Endothelial cell (in vitro differentiated cells): Measurements from ENCODE around the gene ADCY7. TPM values are rescaled to one million over a fixed set of nuclear protein-coding genes. Genes with fewer than 3 reads are reported as not detected.

Experiments used
- DNase-seq: peaks from one replicate; pipeline ENCODE4 v3.0.0; 2021; ENCODE audit warnings: low spot score
- H3K27ac Mint-ChIP-seq: one replicate; pipeline ENCODE4 v1.8.0; 2021; ENCODE audit warnings: mixed read lengths, inconsistent platforms; ENCODE audit not compliant: unreplicated experiment
- H3K27me3 Mint-ChIP-seq: one replicate; pipeline ENCODE4 v1.8.0; 2021; ENCODE audit warnings: mild to moderate bottlenecking, moderate library complexity, mixed read lengths, inconsistent platforms; ENCODE audit not compliant: unreplicated experiment
- H3K36me3 Mint-ChIP-seq: one replicate; pipeline ENCODE4 v1.8.0; 2021; ENCODE audit warnings: mild to moderate bottlenecking, low read depth, mixed read lengths, inconsistent platforms; ENCODE audit not compliant: unreplicated experiment
- H3K4me1 Mint-ChIP-seq: one replicate; pipeline ENCODE4 v1.8.0; 2021; ENCODE audit warnings: mild to moderate bottlenecking, mixed read lengths, inconsistent platforms; ENCODE audit not compliant: unreplicated experiment
- H3K4me3 Mint-ChIP-seq: one replicate; pipeline ENCODE4 v1.8.0; 2021; ENCODE audit warnings: mild to moderate bottlenecking, mixed read lengths, inconsistent platforms; ENCODE audit not compliant: unreplicated experiment
- H3K9me3 Mint-ChIP-seq: one replicate; pipeline ENCODE4 v1.8.0; 2021; ENCODE audit warnings: mixed read lengths, inconsistent platforms; ENCODE audit not compliant: unreplicated experiment
- total RNA-seq: library from RNA; stranded (reverse); fragmentation: NEBNext Ultra II Directional; extraction: Animal tissue kit (Norgen Biotek cat#: 25700); gene quantifications from one replicate; pipeline ENCODE4 v1.2.1, GENCODE V29; 2021; ENCODE audit not compliant: unreplicated experiment
- TF ChIP-seq, protein P1 (sequence below): fragments of 200-600 bp; sonication (generic); IDR thresholded peaks from one replicate; pipeline ENCODE4 v1.5.0; 2021; ENCODE audit warnings: antibody characterized with exemption; ENCODE audit not compliant: unreplicated experiment

Gene ADCY7
- total RNA-seq, 1 donor from 2014 or later: 3.2 TPM

DNA sequence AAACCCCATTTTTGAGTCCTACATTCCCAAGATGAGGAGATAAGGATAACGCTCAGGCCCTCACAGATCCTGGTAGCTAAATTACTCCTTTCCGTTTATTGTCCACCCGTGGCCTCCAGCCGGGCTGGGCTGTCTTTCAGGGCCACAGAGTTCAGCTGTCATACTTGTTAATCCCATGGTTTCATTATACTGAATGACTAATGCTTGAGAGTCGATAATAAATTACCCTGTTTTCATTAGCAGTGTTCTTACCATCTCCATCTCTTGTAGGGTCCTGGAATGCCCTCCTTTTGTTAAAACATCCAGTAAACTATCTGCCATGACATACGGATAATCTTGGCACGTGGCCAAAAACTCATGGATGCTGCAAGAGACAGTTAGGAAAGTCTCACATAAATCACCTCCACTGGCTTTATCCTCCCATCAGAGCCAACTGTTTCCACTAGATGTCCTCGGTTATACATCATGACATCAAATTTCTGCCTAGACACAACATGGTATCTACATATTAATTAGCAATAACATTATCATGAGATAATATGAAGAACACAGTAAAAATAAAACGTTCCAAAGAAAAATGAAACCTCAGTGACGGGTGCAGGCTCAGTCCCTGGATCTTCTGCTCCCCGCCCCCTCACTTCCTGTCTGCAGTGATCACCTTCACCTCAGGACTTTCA is 57.1 kb downstream of the ADCY7 start:
- no peak for DNase-seq
- no peaks in the 10 kb centered on the region for H3K4me1 Mint-ChIP-seq
- TF ChIP-seq, protein P1, sequence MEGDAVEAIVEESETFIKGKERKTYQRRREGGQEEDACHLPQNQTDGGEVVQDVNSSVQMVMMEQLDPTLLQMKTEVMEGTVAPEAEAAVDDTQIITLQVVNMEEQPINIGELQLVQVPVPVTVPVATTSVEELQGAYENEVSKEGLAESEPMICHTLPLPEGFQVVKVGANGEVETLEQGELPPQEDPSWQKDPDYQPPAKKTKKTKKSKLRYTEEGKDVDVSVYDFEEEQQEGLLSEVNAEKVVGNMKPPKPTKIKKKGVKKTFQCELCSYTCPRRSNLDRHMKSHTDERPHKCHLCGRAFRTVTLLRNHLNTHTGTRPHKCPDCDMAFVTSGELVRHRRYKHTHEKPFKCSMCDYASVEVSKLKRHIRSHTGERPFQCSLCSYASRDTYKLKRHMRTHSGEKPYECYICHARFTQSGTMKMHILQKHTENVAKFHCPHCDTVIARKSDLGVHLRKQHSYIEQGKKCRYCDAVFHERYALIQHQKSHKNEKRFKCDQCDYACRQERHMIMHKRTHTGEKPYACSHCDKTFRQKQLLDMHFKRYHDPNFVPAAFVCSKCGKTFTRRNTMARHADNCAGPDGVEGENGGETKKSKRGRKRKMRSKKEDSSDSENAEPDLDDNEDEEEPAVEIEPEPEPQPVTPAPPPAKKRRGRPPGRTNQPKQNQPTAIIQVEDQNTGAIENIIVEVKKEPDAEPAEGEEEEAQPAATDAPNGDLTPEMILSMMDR: no peak
- H3K4me3 Mint-ChIP-seq: no peak overlapping the region
- no peaks in the 10 kb centered on the region for H3K9me3 Mint-ChIP-seq
- H3K36me3 Mint-ChIP-seq: peaks cover 24% of the 10 kb centered on the region
- H3K27ac Mint-ChIP-seq: no peak overlapping the region
- peaks cover 3% of the 10 kb centered on the region for H3K27me3 Mint-ChIP-seq

DNA sequence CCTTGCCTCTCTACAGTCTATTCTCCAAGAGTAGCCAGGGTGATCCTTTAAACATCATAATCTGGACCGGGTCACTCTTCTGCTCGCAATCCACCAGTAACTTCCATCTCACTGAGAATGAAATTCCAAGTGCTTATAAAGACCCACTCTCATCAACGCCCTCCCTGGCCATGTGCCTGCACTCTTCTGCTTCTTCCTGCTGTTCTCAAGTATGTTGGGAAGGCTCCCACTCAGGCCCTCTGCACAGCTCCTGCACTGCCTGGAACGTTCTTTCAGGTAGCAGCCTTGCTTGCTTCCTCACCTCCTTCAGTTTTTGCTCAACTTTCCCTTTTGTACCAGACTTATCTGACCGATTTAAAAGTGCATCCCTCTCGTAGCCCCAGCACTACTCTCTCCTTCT is 58.0 kb downstream of the ADCY7 start:
- Mint-ChIP-seq H3K9me3 (no peaks in the 10 kb centered on the region), H3K27me3 (peaks cover 3% of the 10 kb centered on the region), H3K4me1 (no peaks in the 10 kb centered on the region), H3K4me3 (peak overlapping the region; percentile 31), H3K36me3 (peaks cover 22% of the 10 kb centered on the region), H3K27ac (no peak overlapping the region)
- DNase-seq: no peak
- TF ChIP-seq, protein P1: no peak

DNA sequence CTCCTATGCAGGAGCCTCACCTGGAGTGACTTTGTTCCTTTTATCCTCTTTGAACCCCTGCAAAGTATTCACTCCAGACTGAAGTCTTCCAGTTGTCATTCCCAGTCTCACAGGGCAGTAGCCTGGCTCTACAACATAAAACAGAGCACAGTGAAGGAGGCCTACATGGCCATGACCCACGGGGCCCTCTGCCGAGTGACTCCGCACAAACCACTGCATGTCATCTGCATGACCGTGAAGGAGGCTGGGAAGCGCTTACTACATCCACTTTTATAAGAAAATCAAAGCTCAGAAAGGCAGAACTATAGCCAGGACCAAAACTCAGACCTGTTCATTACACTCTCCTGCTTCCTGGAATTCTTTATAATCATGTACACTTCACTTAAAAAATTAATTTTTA is 59.9 kb downstream of the ADCY7 start:
- Mint-ChIP-seq H3K36me3 (peaks cover 22% of the 10 kb centered on the region), H3K27ac (no peak overlapping the region), H3K27me3 (peaks cover 3% of the 10 kb centered on the region), H3K4me1 (peaks cover 6% of the 10 kb centered on the region), H3K9me3 (no peaks in the 10 kb centered on the region), H3K4me3 (no peak overlapping the region)
- TF ChIP-seq, protein P1: no peak
- no peak for DNase-seq

DNA sequence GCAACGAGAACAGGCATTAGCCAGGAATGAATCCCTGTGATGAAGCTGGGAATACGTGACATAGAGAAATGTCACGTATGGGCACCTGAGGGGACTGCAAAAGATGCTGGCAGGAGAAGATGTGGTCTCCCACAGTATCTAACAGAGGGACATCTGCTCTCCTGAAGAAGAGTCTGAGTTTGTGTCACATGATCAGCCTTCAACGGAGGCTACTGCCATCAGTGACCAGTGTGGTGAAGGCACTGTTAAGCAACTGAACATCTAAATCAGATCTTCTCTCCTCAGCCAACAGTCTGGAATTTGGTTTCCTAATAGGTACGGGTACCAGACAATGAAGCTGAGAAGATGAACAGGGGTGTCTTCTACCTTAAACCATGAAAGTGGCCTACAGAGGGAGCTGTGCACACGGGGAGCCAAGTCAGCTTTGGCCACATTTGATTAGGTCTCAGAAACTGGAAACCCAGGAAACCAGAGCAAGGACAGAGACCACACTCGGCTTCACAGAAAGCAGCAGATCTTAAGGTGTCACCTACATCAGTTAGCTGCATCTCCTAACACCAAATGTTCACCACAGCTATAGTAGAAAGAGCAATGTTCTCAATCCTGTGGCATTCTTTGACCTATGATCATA is 60.6 kb downstream of the ADCY7 start:
- Mint-ChIP-seq H3K36me3 (peaks cover 20% of the 10 kb centered on the region), H3K9me3 (no peaks in the 10 kb centered on the region), H3K4me3 (no peak overlapping the region), H3K27ac (peak overlapping the region; percentile 62), H3K4me1 (peaks cover 6% of the 10 kb centered on the region), H3K27me3 (peaks cover 3% of the 10 kb centered on the region)
- no peak for DNase-seq
- TF ChIP-seq, protein P1: peak; percentile 35
